A673 (cell line): ENCODE results near the gene SAMSN1. TPM values are rescaled to one million over a fixed set of nuclear protein-coding genes. Genes with fewer than 3 reads are reported as not detected.

Experiments
- BruUV-seq: library from RNA; stranded (reverse); fragments of 400-500 nt; replicated peaks from 2 replicates; lab custom pipeline; 2021; lab: Mats Ljungman, UMichigan
- CTCF ChIA-PET: fragments of 300-600 bp; sonication (Branson Sonifier 250); formaldehyde crosslinking; loops from one replicate; lab custom pipeline; 2022; ENCODE audit warnings: antibody characterized with exemption; lab: Charles Lee
- POLR2A ChIA-PET: fragments of 300-600 bp; sonication (Branson Sonifier 250); formaldehyde crosslinking; loops from one replicate; lab custom pipeline; 2022; ENCODE audit warnings: antibody characterized with exemption; ENCODE audit not compliant: low non-redundant PET; lab: Charles Lee
- DNase-seq: peaks from one replicate; pipeline ENCODE4 v3.0.0-alpha.2; 2015; ENCODE audit warnings: low spot score
- H3K27ac ChIP-seq: fragments of 200-600 bp; sonication (generic); 2 replicates; pipeline ENCODE4 v1.5.1; 2016; ENCODE audit warnings: mixed run types, low read depth, mild to moderate bottlenecking, mixed read lengths, antibody characterized with exemption, low read length; ENCODE audit not compliant: poor library complexity, severe bottlenecking
- H3K27me3 ChIP-seq: fragments of 200-600 bp; sonication (generic); replicated peaks from 2 replicates; pipeline ENCODE4 v1.6.1; 2017; ENCODE audit warnings: mixed run types, low read depth, mild to moderate bottlenecking, mixed read lengths, antibody characterized with exemption, low read length; ENCODE audit not compliant: insufficient read depth, poor library complexity
- H3K36me3 ChIP-seq: fragments of 200-600 bp; sonication (generic); 2 replicates; pipeline ENCODE4 v1.6.1; 2016; ENCODE audit warnings: mixed run types, mild to moderate bottlenecking, mixed read lengths, antibody characterized with exemption, low read length; ENCODE audit not compliant: insufficient read depth, poor library complexity, severe bottlenecking
- H3K4me1 ChIP-seq: fragments of 200-600 bp; sonication (generic); 2 replicates; pipeline ENCODE4 v1.6.1; 2017; ENCODE audit warnings: mixed run types, mild to moderate bottlenecking, mixed read lengths, antibody characterized with exemption, low read length; ENCODE audit not compliant: insufficient read depth, poor library complexity, severe bottlenecking
- H3K4me3 ChIP-seq: fragments of 200-600 bp; sonication (generic); 2 replicates; pipeline ENCODE4 v1.5.1; 2016; ENCODE audit warnings: low read depth, mixed run types, mild to moderate bottlenecking, mixed read lengths, low read length; ENCODE audit not compliant: poor library complexity, severe bottlenecking
- H3K9me3 ChIP-seq: fragments of 200-600 bp; sonication (generic); 2 replicates; pipeline ENCODE4 v1.6.1; 2016; ENCODE audit warnings: mixed run types, low read depth, mild to moderate bottlenecking, mixed read lengths, antibody characterized with exemption, low read length; ENCODE audit not compliant: poor library complexity, severe bottlenecking
- EZH2 ChIP-seq: fragments of 200-600 bp; sonication (generic); IDR thresholded peaks from 2 replicates; pipeline ENCODE4 v1.6.1; 2017; ENCODE audit warnings: borderline replicate concordance, low read depth, mild to moderate bottlenecking, mixed read lengths, antibody characterized with exemption, low read length; ENCODE audit not compliant: poor library complexity, severe bottlenecking
- intact Hi-C: fragments of 100-400 bp; cut with micrococcal nuclease; formaldehyde crosslinking; loops from one replicate; pipeline ENCODE4 v1.10.0; 2022; ENCODE audit not compliant: unreplicated experiment
- total RNA-seq: library from RNA; stranded (reverse); gene quantifications from 2 replicates; pipeline ENCODE4 v1.2.3, GENCODE V29; 2021
- TF ChIP-seq, protein P1 (sequence below): fragments of 300-800, 200-600 bp; sonication (generic); conservative IDR thresholded peaks from 2 replicates; pipeline ENCODE4 v1.5.1; 2017; ENCODE audit warnings: low read depth, mild to moderate bottlenecking, antibody characterized with exemption, low read length, moderate library complexity, mixed read lengths

Gene SAMSN1
- total RNA-seq, 1 experiment from 2014 or later, result not detected

DNA sequence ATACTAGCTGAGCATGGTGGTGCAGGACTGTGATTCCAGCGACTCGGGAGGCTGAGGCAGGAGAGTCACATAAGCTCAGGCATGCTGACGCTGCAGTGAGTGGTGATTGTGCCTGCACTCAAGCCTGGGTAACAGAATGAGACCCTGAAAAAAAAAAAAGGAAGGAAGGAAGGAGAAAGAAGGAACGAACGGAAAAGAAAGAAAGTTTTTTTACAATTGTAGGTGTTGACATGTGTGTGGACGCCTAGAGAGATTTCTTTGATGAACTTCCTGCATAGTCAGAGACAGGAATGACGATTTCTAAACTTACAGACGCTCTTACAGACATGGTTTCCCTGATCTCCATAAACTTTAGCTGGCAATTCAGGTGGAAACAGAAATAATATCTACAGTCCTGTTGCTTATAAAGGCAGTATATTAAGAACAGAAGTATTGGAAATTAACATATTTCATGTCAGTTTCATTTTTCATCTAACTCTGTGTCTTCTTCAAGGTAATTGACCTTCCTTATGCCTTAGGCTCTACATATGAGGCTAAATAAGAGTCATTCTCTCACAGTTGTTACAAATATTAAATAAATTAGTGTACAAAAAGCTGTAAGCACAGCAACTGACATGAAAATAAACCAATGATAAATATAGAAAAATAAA lies 4.1 kb downstream of the SAMSN1 start:
- no TSS peak for BruUV-seq
- CTCF ChIA-PET, result no interaction called here
- intact Hi-C loops, result no loop called here
- Histone ChIP-seq H3K4me3 (no peak overlapping the region), H3K27ac (no peak overlapping the region), H3K36me3 (no peaks in the 10 kb centered on the region), H3K9me3 (no peaks in the 10 kb centered on the region), H3K4me1 (no peaks in the 10 kb centered on the region), H3K27me3 (no peaks in the 10 kb centered on the region)
- DNase-seq, result no peak
- TF ChIP-seq, protein P1, sequence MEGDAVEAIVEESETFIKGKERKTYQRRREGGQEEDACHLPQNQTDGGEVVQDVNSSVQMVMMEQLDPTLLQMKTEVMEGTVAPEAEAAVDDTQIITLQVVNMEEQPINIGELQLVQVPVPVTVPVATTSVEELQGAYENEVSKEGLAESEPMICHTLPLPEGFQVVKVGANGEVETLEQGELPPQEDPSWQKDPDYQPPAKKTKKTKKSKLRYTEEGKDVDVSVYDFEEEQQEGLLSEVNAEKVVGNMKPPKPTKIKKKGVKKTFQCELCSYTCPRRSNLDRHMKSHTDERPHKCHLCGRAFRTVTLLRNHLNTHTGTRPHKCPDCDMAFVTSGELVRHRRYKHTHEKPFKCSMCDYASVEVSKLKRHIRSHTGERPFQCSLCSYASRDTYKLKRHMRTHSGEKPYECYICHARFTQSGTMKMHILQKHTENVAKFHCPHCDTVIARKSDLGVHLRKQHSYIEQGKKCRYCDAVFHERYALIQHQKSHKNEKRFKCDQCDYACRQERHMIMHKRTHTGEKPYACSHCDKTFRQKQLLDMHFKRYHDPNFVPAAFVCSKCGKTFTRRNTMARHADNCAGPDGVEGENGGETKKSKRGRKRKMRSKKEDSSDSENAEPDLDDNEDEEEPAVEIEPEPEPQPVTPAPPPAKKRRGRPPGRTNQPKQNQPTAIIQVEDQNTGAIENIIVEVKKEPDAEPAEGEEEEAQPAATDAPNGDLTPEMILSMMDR, result no peak
- TF ChIP-seq EZH2, result no peak
- POLR2A ChIA-PET, result no interaction called here

DNA sequence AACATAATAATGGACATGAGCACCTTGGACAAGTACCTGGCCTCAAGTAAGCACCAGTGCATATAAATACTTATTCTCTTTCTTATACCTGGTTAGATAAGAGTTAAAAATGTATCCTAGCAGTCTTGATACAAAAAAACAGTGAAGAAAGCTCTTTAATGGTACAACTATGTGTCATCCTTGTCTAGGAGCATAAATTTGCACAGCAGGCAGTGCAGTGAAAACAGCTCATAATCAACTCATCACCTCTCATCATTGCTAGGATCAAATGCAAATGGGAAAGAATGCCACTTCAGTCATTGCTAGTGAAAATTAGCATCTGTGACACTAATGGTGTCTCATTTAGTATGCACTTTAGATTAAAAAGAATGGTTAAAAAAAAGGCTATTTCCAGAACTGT lies 7.6 kb downstream of the SAMSN1 start:
- Histone ChIP-seq H3K27ac (no peak overlapping the region), H3K4me1 (no peaks in the 10 kb centered on the region), H3K9me3 (no peaks in the 10 kb centered on the region), H3K4me3 (no peak overlapping the region), H3K27me3 (no peaks in the 10 kb centered on the region), H3K36me3 (no peaks in the 10 kb centered on the region)
- TF ChIP-seq EZH2, result no peak
- TF ChIP-seq, protein P1, result no peak
- CTCF ChIA-PET, result no interaction called here
- no TSS peak for BruUV-seq
- no peak for DNase-seq
- intact Hi-C loops, result no loop called here
- POLR2A ChIA-PET, result no interaction called here

DNA sequence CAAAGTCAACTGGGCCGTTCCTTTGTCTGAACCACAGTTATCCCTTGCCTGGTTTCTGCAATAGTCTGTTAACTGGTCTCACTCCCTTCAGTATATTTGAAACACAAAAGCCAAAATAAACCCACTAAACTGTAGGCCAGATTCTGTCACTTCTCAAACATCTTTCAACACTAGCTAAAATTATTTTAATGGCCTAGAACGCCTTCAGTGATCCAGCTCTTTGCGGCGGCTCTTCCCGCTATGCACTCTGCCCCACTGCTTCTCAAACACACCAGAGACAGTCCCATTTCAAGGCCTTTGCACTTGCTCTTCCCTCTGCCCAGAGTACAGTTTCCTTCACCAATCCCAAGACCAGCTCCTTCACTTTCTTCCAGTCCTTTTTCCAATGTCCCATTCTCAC lies 9.2 kb downstream of the SAMSN1 start:
- DNase-seq, result no peak
- Histone ChIP-seq H3K36me3 (no peaks in the 10 kb centered on the region), H3K4me3 (no peak overlapping the region), H3K27me3 (no peaks in the 10 kb centered on the region), H3K9me3 (no peaks in the 10 kb centered on the region), H3K4me1 (no peaks in the 10 kb centered on the region), H3K27ac (no peak overlapping the region)
- ChIA-PET POLR2A (no interaction called here), CTCF (no interaction called here)
- no TSS peak for BruUV-seq
- intact Hi-C loops, result no loop called here
- TF ChIP-seq, protein P1, result no peak
- TF ChIP-seq EZH2, result no peak
